CD14-positive monocyte (primary cell): Measurements from ENCODE around the gene STK31. TPM values are rescaled to one million over a fixed set of nuclear protein-coding genes. Genes with fewer than 3 reads are reported as not detected.

Experiments
- DNase-seq, 3 donors: peaks; one replicate each; pipeline ENCODE4 v3.0.0-alpha.2; 2011 to 2022
- H2AFZ ChIP-seq: 2 replicates; pipeline ENCODE4 v1.6.0; 2012; ENCODE audit warnings: mild to moderate bottlenecking, low read depth, low read length, inconsistent platforms; ENCODE audit not compliant: insufficient read depth, poor library complexity, severe bottlenecking
- H3K27ac ChIP-seq, 2 donors: 1 replicate in 1 of 2; 2 replicates in 1 of 2; pipeline ENCODE4 v1.5.1; 2012 to 2013; ENCODE audit warnings: low read length in 2 of 2, control low read depth in 1 of 2, inconsistent platforms in 1 of 2, low read depth in 1 of 2, mild to moderate bottlenecking in 1 of 2
- H3K27me3 ChIP-seq, 2 donors: one replicate each; pipeline versions ENCODE4 v1.6.0 to v1.6.1; 2011 to 2013; ENCODE audit warnings: low read length in 2 of 2; ENCODE audit not compliant: control insufficient read depth in 2 of 2, insufficient read depth in 2 of 2
- H3K36me3 ChIP-seq, 2 donors: replicated peaks in 1 of 2; 1 replicate in 1 of 2; 2 replicates in 1 of 2; pipeline versions ENCODE4 v1.5.1 to v1.6.1; 2012 to 2013; ENCODE audit warnings: low read length in 2 of 2, control low read depth in 1 of 2, inconsistent platforms in 1 of 2, mild to moderate bottlenecking in 1 of 2; ENCODE audit not compliant: insufficient read depth in 2 of 2, control insufficient read depth in 1 of 2
- H3K4me1 ChIP-seq, 2 donors: 1 replicate in 1 of 2; 2 replicates in 1 of 2; pipeline versions ENCODE4 v1.5.1 to v1.6.1; 2012 to 2013; ENCODE audit warnings: low read length in 2 of 2, control low read depth in 1 of 2, inconsistent platforms in 1 of 2, mild to moderate bottlenecking in 1 of 2, moderate library complexity in 1 of 2; ENCODE audit not compliant: insufficient read depth in 2 of 2, control insufficient read depth in 1 of 2
- H3K4me2 ChIP-seq: replicated peaks from 2 replicates; pipeline ENCODE3; 2012; ENCODE audit warnings: low read length, moderate library complexity, mild to moderate bottlenecking; ENCODE audit not compliant: poor library complexity, severe bottlenecking; ENCODE audit errors: extremely low read depth
- H3K4me3 ChIP-seq, 3 experiments: fragments of 200-600 bp in 1 of 3; sonication (generic) in 1 of 3; replicated peaks in 1 of 3; 1 replicate in 2 of 3; 2 replicates in 1 of 3; pipeline ENCODE4 v1.5.1; 2011 to 2013; ENCODE audit warnings: low read length in 3 of 3, mild to moderate bottlenecking in 3 of 3, control low read depth in 2 of 3, low read depth in 2 of 3, inconsistent platforms in 1 of 3, moderate library complexity in 1 of 3
- H3K79me2 ChIP-seq: 2 replicates; pipeline ENCODE4 v1.6.0; 2012; ENCODE audit warnings: mild to moderate bottlenecking, control low read depth, inconsistent platforms, low read length, moderate library complexity; ENCODE audit not compliant: insufficient read depth
- H3K9ac ChIP-seq: 2 replicates; pipeline ENCODE4 v1.6.0; 2017; ENCODE audit warnings: low read length, mild to moderate bottlenecking; ENCODE audit not compliant: insufficient read depth, poor library complexity, severe bottlenecking
- H3K9me3 ChIP-seq, 2 donors: replicated peaks in 1 of 2; 1 replicate in 1 of 2; 2 replicates in 1 of 2; pipeline versions ENCODE4 v1.5.1 to v1.6.1; 2012 to 2013; ENCODE audit warnings: low read length in 2 of 2, control low read depth in 1 of 2; ENCODE audit not compliant: control insufficient read depth in 1 of 2, insufficient read depth in 1 of 2
- H4K20me1 ChIP-seq: 2 replicates; pipeline ENCODE4 v1.6.0; 2012; ENCODE audit warnings: mild to moderate bottlenecking, low read length, control low read depth, moderate library complexity; ENCODE audit not compliant: insufficient read depth
- H3K27ac Mint-ChIP-seq, 7 donors: one replicate each; pipeline ENCODE4 v1.8.0; 2020; ENCODE audit warnings: mild to moderate bottlenecking in 7 of 7, mixed read lengths in 7 of 7, moderate library complexity in 6 of 7, inconsistent platforms in 2 of 7
- H3K27me3 Mint-ChIP-seq, 3 donors: one replicate each; pipeline ENCODE4 v1.8.0; 2021 to 2022; ENCODE audit warnings: low read depth in 3 of 3, mild to moderate bottlenecking in 3 of 3, mixed read lengths in 3 of 3, moderate library complexity in 3 of 3, inconsistent platforms in 1 of 3
- H3K36me3 Mint-ChIP-seq, 2 donors: one replicate each; pipeline ENCODE4 v1.8.0; 2020; ENCODE audit warnings: mixed read lengths in 2 of 2, inconsistent platforms in 1 of 2, mild to moderate bottlenecking in 1 of 2
- H3K4me1 Mint-ChIP-seq: one replicate; pipeline ENCODE4 v1.8.0; 2020; ENCODE audit warnings: mild to moderate bottlenecking, mixed read lengths
- H3K4me3 Mint-ChIP-seq, 2 donors: one replicate each; pipeline ENCODE4 v1.8.0; 2020; ENCODE audit warnings: mild to moderate bottlenecking in 2 of 2, mixed read lengths in 2 of 2, moderate library complexity in 1 of 2
- H3K9me3 Mint-ChIP-seq, 7 donors: one replicate each; pipeline ENCODE4 v1.8.0; 2020 to 2022; ENCODE audit warnings: mixed read lengths in 7 of 7, mild to moderate bottlenecking in 6 of 7, moderate library complexity in 6 of 7, inconsistent platforms in 2 of 7
- WGBS: methylation state at CpG from one replicate; pipeline ENCODE4 v1.1.5; 2013; ENCODE audit warnings: missing lambda C conversion rate; ENCODE audit not compliant: insufficient coverage; 5-methylcytosine and 5-hydroxymethylcytosine counted together
- intact Hi-C, 2 donors: fragments of 100-400 bp; cut with micrococcal nuclease; formaldehyde crosslinking; loops; one replicate each; pipeline versions ENCODE4 v1.15.0 to v1.15.1; 2023
- polyA plus RNA-seq, 3 donors: library from polyadenylated mRNA; depleted of rRNA in 1 of 3; unstranded in 2 of 3; stranded (reverse) in 1 of 3; fragments of 300-500 nt in 2 of 3; fragments of >200 nt in 1 of 3; fragmentation: Illumina TruSeq in 2 of 3; gene quantifications; 1 replicate in 2 of 3; 2 replicates in 1 of 3; pipeline ENCODE4 v1.2.3, GENCODE V29; 2012 to 2021
- TF ChIP-seq, protein P1 (sequence below): fragments of 200-600 bp; IDR thresholded peaks from one replicate; pipeline ENCODE4 v1.8.0; 2022; ENCODE audit warnings: antibody characterized with exemption, mild to moderate bottlenecking

Gene STK31
- polyA plus RNA-seq, 3 donors: 0.11 TPM; not detected in 2

DNA sequence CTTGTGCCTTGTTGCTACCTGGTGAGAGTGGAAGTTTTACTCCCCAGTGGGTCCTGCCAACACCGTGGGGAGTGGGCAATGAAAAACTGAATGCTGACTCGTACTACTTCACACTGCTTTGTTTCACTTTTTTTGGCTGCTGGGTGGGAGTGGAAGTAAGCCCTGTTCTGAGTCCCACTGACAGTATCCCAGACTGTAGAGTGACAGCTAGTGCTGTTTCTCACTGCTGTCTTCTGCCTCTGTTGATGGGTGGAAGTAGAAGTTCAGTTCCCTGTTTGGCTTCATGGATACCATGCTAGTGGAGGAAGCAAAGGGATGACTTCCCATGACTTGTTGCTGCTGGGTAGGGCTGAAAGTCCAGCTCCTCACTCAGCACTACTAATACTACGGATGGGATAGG, 98.4 kb downstream of the STK31 start:
- Histone ChIP-seq H3K4me1 (no peaks in the 10 kb centered on the region), H3K4me3 (no peak overlapping the region), H3K9ac (no peak overlapping the region), H3K27ac (no peak overlapping the region), H2AFZ (no peak overlapping the region), H3K36me3 (no peaks in the 10 kb centered on the region), H3K27me3 (no peaks in the 10 kb centered on the region), H3K9me3 (peaks cover 0 to 5% of the 10 kb centered on the region in 2 donors), H4K20me1 (no peaks in the 10 kb centered on the region), H3K4me2 (no peak overlapping the region), H3K79me2 (no peaks in the 10 kb centered on the region)
- peaks cover 0 to 3% (median 0%) of the 10 kb centered on the region in 3 donors for H3K27me3 Mint-ChIP-seq
- H3K4me3 Mint-ChIP-seq: no peak overlapping the region
- H3K36me3 Mint-ChIP-seq: no peaks in the 10 kb centered on the region
- H3K4me1 Mint-ChIP-seq: no peaks in the 10 kb centered on the region
- TF ChIP-seq, protein P1, sequence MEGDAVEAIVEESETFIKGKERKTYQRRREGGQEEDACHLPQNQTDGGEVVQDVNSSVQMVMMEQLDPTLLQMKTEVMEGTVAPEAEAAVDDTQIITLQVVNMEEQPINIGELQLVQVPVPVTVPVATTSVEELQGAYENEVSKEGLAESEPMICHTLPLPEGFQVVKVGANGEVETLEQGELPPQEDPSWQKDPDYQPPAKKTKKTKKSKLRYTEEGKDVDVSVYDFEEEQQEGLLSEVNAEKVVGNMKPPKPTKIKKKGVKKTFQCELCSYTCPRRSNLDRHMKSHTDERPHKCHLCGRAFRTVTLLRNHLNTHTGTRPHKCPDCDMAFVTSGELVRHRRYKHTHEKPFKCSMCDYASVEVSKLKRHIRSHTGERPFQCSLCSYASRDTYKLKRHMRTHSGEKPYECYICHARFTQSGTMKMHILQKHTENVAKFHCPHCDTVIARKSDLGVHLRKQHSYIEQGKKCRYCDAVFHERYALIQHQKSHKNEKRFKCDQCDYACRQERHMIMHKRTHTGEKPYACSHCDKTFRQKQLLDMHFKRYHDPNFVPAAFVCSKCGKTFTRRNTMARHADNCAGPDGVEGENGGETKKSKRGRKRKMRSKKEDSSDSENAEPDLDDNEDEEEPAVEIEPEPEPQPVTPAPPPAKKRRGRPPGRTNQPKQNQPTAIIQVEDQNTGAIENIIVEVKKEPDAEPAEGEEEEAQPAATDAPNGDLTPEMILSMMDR: no peak
- WGBS: 100% methylated on average over 1 of the region's 3 CpGs
- H3K9me3 Mint-ChIP-seq: peaks cover 2 to 14% (median 7%) of the 10 kb centered on the region in 7 donors
- no peak for DNase-seq
- intact Hi-C loops: no loop called here
- H3K27ac Mint-ChIP-seq: no peak overlapping the region

DNA sequence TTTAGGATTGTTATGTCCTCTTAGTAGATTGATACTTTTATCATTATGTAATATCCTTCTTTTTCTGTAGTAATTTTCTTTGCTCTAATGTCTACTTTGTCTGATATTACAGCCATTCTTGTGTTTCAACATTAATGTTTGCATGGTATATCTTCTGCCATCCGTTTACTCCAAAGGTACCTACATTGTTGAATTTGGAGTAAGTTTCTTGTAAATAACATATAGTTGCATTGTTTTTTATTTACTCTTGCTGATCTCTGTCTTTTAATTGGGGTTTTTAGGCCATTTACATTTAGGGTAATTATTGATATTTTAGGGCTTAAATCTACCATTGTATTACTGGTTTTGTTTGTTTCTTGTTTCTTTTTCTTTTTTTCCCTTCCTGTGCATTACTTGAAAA, 100.1 kb downstream of the STK31 start:
- H3K4me1 ChIP-seq: no peaks in the 10 kb centered on the region
- H3K36me3 ChIP-seq: no peaks in the 10 kb centered on the region
- Mint-ChIP-seq H3K27ac (no peak overlapping the region), H3K4me1 (no peaks in the 10 kb centered on the region), H3K27me3 (peaks cover 0 to 2% (median 0%) of the 10 kb centered on the region in 3 donors), H3K4me3 (no peak overlapping the region), H3K36me3 (no peaks in the 10 kb centered on the region), H3K9me3 (peaks cover 2 to 16% (median 10%) of the 10 kb centered on the region in 7 donors)
- no peak overlapping the region for H3K4me2 ChIP-seq
- no peak overlapping the region for H2AFZ ChIP-seq
- WGBS: no CpG with 5 or more reads among the region's 1 CpG
- H3K27me3 ChIP-seq: no peaks in the 10 kb centered on the region
- H3K27ac ChIP-seq: no peak overlapping the region
- no peak overlapping the region for H3K4me3 ChIP-seq
- H3K9me3 ChIP-seq: peaks cover 0 to 5% of the 10 kb centered on the region in 2 donors
- DNase-seq: no peak
- H4K20me1 ChIP-seq: no peaks in the 10 kb centered on the region
- no peak overlapping the region for H3K9ac ChIP-seq
- TF ChIP-seq, protein P1: no peak
- intact Hi-C loops: no loop called here
- H3K79me2 ChIP-seq: no peaks in the 10 kb centered on the region
